Non-pigmented ciliary epithelial cell (primary cell): ENCODE data around the gene RIN3.

Experiments used
- DNase-seq: peaks from one replicate; pipeline ENCODE4 v3.0.0-alpha.2; 2010; ENCODE audit warnings: low read depth

The RIN3 gene

GRCh38 chr14:92724516-92725340 is 211.1 kb downstream of the RIN3 start:
- DNase-seq = no peak

DNA sequence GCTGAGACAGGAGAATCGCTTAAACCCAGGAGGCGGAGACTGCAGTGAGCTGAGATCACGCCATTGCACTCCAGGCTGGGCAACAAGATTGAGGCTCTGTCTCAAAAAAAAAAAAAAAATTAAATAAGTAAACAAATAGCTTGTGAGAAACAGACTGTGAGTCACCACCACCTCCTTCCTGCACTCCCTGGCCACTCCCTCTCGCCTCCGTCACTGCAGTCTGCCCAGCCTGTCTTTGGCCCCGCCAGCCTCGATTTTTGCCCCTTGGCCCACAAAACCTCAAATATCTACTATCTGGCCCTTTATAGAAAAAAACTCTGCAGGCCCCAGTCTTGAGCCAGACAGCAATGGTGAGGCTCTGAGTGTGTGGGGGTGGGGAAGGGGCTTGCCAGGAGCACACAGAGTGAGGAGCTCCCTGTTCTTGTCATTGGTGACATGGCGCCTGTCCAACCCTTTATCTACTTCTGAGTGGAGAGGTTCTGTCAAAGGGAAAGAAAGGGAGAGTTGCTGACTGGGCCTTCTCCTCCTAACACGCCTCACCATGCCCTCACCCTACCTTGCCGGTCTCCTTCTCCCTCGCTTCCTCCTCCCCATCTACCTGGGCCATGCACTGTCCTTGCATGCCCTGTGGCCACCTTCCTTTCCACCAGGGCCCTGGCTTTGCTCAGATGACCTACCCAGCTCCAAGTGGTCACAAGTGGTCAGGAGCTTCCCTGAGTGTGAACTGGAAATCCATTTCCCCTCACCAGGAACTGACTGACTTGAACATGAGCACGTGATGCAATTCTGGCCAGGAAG is 212.8 kb downstream of the RIN3 start:
- peak; percentile 72 for DNase-seq

DNA sequence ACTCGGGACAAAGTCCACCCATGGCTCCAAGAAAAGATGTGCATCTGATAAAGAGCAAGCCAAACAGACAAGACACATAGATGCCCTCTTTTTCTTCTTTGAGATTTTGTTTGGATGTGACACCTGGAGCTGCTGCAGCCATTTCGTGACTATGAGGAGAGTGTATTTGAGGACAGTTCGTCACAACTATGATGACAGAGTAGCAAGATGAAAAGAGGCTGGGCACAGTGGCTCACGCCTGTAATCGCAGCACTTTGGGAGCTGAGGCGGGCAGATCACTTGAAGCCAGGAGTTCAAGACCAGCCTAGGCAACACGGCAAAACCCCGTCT is 213.3 kb downstream of the RIN3 start:
- DNase-seq = no peak

DNA sequence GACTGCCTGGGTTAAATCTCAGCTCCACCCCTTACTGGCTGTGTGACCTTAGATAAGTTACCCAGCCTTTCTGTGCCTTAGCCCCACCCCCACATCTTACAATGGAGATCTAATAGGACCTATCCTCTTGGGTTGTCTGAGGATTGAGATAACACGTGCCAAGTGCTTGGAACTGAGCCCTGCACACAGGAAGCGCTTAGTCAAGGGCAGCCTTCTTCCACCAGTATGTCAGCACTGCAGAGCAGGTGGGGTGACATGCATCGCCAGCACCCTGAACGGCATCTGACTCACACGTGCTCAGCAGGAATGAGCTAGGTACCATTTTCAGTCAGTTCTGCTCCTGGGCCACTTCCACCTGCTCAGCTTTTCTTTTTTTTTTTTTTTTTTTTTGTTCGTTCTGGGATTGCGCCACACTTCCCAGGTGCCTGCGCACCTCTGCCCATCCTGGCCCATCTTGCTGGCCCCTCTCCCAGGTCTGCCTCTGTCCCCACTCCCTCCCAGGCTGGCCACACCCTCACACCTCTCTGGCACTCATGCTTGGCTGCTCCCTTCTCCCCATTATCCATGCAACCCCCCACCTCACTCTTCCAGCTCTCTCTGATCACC is 215.3 kb downstream of the RIN3 start:
- no peak for DNase-seq

DNA sequence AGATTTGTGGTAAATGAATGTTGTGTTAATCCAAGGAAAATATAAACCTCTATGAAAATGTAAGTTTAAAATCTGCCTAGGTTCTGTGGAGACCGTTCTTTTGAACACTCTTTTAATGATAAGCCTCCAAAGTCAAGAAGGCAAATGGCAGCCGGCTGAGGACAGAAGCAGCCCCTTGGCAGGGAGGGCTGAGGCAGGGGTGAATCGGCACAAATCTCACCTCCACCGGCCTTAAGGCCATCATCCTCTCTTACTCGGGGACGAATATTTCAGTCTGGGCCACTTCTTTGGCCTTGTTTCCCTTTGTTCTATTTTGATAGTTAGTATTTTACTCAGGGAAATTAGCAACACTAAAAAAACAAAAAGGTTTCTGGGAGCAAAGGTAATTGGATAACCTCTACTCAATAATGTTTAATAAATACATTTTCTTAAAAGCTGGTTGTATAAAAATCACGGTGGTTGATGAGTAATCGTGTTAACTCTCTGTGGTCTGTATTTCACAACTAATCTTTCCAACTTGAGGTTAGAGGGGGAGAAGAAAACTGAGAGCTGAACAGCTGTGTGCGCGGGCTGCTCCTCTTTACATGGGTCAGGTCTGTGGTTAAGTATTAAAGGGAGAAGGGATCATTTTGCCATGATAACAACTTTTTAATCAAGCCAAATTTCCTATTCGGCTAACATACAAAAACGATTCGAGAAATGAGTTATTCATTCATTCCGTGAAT is 216.2 kb downstream of the RIN3 start:
- DNase-seq = peak; percentile 85

DNA sequence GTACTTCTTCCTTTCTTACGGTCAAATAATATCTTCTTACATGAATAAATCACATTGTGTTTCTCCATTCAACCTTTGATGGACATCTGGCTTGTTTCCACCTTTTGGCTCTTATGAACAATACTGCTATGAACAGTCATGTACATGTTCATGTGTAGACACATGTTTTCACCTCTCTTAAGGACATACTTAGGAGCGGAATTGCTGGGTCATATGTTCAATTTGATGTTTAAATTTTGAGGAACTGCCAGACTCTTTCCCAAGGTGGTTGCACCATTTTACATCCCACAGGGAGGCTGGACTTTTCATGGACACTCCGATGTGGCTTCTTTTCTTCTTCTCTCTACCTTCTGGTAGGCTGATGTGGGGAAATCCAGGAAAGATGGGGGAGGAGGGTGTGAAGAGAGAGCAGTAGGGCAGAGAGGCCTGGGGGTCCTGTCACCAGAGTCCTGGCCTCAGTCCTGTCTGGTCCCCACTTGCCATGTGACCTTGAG is 218.1 kb downstream of the RIN3 start:
- no peak for DNase-seq

DNA sequence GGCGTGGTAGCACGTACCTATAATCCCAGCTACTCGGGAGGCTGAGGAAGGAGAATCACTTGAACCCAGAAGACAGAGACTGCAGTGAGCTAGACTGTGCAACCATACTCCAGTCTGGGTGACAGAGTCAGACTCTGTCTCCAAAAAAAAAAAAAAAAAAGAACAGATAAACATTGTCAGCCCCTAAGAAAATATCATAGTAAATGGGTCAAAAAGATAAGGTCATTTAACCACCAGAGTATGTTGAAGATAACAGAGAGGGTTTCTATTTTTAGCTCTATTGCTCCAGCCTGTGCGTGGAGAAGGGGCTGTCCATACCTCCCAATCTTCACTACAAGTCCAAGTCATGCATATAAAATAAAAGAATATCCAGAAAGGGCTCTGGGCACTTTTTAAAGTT is 219.4 kb downstream of the RIN3 start:
- DNase-seq = no peak

- DNase-seq = no peak
Observed at GRCh38 chr14:92734618-92735017, 221.0 kb downstream of the RIN3 start.

DNA sequence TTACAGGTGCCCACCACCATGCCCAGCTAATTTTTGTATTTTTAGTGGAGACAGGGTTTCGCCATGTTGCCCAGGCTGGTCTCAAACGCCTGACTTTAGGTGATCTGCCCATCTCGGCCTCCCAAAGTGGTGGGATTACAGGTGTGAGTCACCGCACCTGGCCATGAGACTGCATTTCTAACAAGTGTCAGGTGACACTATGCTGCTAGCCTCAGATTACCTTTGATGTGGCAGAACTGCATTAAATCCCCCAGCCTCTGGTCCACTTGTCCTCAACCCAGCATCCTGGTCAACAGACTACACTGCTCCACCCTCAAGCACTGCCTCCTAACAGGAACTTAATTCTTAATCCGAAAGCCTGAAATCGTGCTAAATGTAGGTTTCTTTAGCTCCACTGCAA is 221.8 kb downstream of the RIN3 start:
- DNase-seq = no peak

DNA sequence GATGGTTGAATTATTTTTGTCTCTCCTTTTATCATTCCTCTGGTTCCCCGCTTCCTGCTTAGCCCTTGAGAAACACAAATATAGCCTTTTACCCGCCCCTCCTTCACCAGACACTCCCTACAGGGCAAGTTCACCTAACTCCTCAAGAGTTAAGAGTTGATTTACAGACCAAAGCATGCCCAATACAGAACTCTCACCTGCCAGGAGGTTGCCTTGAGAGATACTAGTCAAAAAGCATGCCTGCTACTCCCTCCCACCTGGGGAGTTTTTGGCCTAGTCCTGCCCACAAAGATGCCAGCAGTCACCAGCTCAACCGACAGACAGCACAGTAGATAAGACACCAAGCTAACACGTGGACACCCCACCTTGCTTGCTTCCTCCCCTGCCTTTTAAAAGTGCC is 223.6 kb downstream of the RIN3 start:
- no peak for DNase-seq

- no peak for DNase-seq
Observed at GRCh38 chr14:92737619-92738188, 224.1 kb downstream of the RIN3 start.
